Fibroblast of villous mesenchyme (primary cell): ENCODE results near the gene ADRA2B. TPM values are rescaled to one million over a fixed set of nuclear protein-coding genes. Genes with fewer than 3 reads are reported as not detected.

Experiments
- DNase-seq: peaks from one replicate; pipeline ENCODE4 v3.0.0-alpha.2; 2010; ENCODE audit warnings: low read depth
- H3K4me3 ChIP-seq: 2 replicates; pipeline ENCODE4 v1.5.1; 2011; ENCODE audit warnings: low read depth, mild to moderate bottlenecking, low read length
- CTCF ChIP-seq: IDR thresholded peaks from 2 replicates; pipeline ENCODE4 v1.5.1; 2012; ENCODE audit warnings: low read depth, mild to moderate bottlenecking, low read length; ENCODE audit not compliant: insufficient read depth
- total RNA-seq: library from RNA; depleted of rRNA; stranded (reverse); fragments of >200 nt; gene quantifications from 2 replicates; pipeline ENCODE4 v1.2.3, GENCODE V29; 2012

ADRA2B gene
- total RNA-seq, 1 donor, result not detected

GRCh38 chr2:96097441-96097840 is 18.9 kb downstream of the ADRA2B start:
- DNase-seq, result no peak
- H3K4me3 ChIP-seq, result no peak overlapping the region
- TF ChIP-seq CTCF, result no peak

- no peak overlapping the region for H3K4me3 ChIP-seq
- TF ChIP-seq CTCF, result no peak
- no peak for DNase-seq
These were observed 21.2 kb downstream of the ADRA2B start for GRCh38 chr2:96095116-96095636.

GRCh38 chr2:96093528-96093927 is 22.8 kb downstream of the ADRA2B start:
- DNase-seq, result no peak
- no peak for TF ChIP-seq CTCF
- no peak overlapping the region for H3K4me3 ChIP-seq

- DNase-seq, result no peak
- no peak for TF ChIP-seq CTCF
These were observed 23.4 kb downstream of the ADRA2B start for GRCh38 chr2:96092951-96093350.

GRCh38 chr2:96092573-96092877 is 23.8 kb downstream of the ADRA2B start:
- TF ChIP-seq CTCF, result no peak

More at GRCh38 chr2:96092951-96093350, 23.4 kb downstream of the ADRA2B start:
- H3K4me3 ChIP-seq, result no peak overlapping the region

GRCh38 chr2:96091711-96092572 is 24.4 kb downstream of the ADRA2B start:
- TF ChIP-seq CTCF, result no peak
- no peak overlapping the region for H3K4me3 ChIP-seq
- no peak for DNase-seq

More at GRCh38 chr2:96092573-96092877, 23.8 kb downstream of the ADRA2B start:
- no peak for DNase-seq
- no peak overlapping the region for H3K4me3 ChIP-seq
